IPS-20b (cell line): ENCODE measurements around the gene PPP6R1.
"Not testable (repeated sequence)": the region's sequence is repeated elsewhere in the genome, so short reads cannot be mapped to it uniquely, and the experiment has no call there.

Experiments used
- H3K27ac ChIP-seq: one replicate; pipeline ENCODE4 v1.5.1; 2013; ENCODE audit warnings: low read length
- H3K27me3 ChIP-seq: 2 replicates; pipeline ENCODE4 v1.6.1; 2013; ENCODE audit warnings: mild to moderate bottlenecking, low read length, inconsistent platforms; ENCODE audit not compliant: insufficient read depth
- H3K36me3 ChIP-seq: 2 replicates; pipeline ENCODE4 v1.6.1; 2013; ENCODE audit warnings: low read depth, mild to moderate bottlenecking, inconsistent platforms, low read length, moderate library complexity; ENCODE audit not compliant: insufficient read depth
- H3K4me1 ChIP-seq: 2 replicates; pipeline ENCODE4 v1.6.1; 2013; ENCODE audit warnings: mild to moderate bottlenecking, control low read depth, inconsistent platforms, low read length, moderate library complexity; ENCODE audit not compliant: insufficient read depth
- H3K4me3 ChIP-seq: 2 replicates; pipeline ENCODE4 v1.5.1; 2013; ENCODE audit warnings: mild to moderate bottlenecking, low read length, inconsistent platforms
- H3K9ac ChIP-seq: 2 replicates; pipeline ENCODE4 v1.6.1; 2013; ENCODE audit warnings: low read depth, mild to moderate bottlenecking, inconsistent platforms, low read length, moderate library complexity
- H3K9me3 ChIP-seq: 2 replicates; pipeline ENCODE4 v1.6.1; 2013; ENCODE audit warnings: mild to moderate bottlenecking, low read depth, low read length, inconsistent platforms; ENCODE audit not compliant: insufficient read depth

PPP6R1 gene

DNA sequence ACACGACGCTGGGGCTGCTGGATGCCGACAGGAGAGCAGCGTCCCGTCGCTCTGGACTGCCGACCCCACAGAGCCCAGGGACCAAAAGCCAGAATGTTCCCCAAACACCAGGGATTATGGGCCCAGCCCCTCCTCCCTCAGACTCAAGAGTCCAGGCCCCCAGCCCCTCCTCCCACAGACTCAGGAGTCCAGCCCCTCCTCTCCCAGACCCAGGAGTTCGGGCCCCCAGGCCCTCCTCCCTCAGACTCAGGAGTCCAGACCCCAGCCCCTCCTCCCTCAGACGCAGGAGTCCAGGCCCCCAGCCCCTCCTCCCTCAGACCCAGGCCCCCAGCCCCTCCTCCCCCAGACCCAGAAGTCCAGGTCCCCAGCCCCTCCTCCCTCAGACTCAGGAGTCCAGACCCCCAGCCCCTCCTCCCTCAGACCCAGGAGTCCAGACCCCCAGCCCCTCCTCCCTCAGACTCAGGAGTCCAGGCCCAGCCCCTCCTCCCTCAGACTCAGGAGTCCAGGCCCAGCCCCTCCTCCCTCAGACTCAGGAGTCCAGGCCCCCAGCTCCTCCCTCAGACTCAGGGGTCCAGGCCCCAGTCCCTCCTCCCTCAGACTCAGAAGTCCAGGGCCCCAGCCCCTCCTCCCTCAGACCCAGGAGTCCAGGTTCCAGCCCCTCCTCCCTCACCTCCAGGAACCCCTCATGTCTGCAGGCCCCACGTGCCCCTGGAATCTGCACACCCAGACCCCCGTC, 34.0 kb downstream of the PPP6R1 start:
- H3K27ac ChIP-seq, H3K36me3 ChIP-seq, H3K9ac ChIP-seq, H3K9me3 ChIP-seq, H3K27me3 ChIP-seq, H3K4me3 ChIP-seq, H3K4me1 ChIP-seq: not testable (repeated sequence)

DNA sequence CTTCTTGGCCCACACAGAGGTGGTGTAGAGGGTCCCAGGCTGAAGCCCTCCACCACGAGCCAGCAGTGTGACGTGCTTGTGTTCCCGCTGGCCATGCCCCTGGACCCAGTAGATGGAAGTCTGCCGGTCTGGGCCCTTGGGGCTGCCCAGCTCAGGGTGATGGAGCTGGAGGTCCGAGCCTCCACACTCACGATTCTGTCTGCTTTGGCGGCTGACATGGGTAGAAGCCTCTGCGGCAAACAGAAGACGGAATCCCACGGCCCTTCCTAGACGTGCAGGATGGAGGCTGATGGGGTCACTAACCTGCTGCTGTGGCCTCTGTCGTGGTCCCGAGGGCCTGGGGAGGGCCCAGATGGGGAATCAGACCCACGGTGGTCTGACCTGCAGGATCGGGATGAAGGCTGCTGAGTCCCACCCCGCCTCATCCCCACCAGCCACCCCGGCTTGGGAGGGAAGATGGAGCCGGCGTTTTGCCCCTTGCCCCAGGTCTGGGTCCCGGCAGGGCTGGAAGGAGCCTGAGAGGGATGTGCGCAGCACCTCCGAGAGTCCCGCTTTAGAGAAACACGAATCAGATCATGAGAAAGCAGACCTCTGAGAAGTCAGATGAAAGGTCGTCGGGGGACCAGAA, 34.7 kb downstream of the PPP6R1 start:
- Histone ChIP-seq H3K9me3 (no peaks in the 10 kb centered on the region), H3K4me1 (no peaks in the 10 kb centered on the region), H3K36me3 (no peaks in the 10 kb centered on the region; the same call in 1 of the 2 replicates), H3K27me3 (no peaks in the 10 kb centered on the region), H3K9ac (no peak overlapping the region), H3K4me3 (no peak overlapping the region), H3K27ac (no peak overlapping the region)

GRCh38 chr19:55223291-55224037, 35.4 kb downstream of the PPP6R1 start:
- H3K27ac ChIP-seq: no peak overlapping the region
- no peaks in the 10 kb centered on the region for H3K4me1 ChIP-seq
- no peak overlapping the region for H3K4me3 ChIP-seq
- H3K9ac ChIP-seq: no peak overlapping the region
- no peaks in the 10 kb centered on the region for H3K27me3 ChIP-seq
- H3K9me3 ChIP-seq: no peaks in the 10 kb centered on the region
- no peaks in the 10 kb centered on the region; the same call in 1 of the 2 replicates for H3K36me3 ChIP-seq

- no peaks in the 10 kb centered on the region for H3K9me3 ChIP-seq
- H3K27ac ChIP-seq: no peak overlapping the region
- H3K9ac ChIP-seq: no peak overlapping the region
- H3K27me3 ChIP-seq: no peaks in the 10 kb centered on the region
- H3K4me1 ChIP-seq: no peaks in the 10 kb centered on the region
- no peak overlapping the region for H3K4me3 ChIP-seq
- H3K36me3 ChIP-seq: no peaks in the 10 kb centered on the region
Measured at GRCh38 chr19:55220525-55220924, 38.3 kb downstream of the PPP6R1 start.

DNA sequence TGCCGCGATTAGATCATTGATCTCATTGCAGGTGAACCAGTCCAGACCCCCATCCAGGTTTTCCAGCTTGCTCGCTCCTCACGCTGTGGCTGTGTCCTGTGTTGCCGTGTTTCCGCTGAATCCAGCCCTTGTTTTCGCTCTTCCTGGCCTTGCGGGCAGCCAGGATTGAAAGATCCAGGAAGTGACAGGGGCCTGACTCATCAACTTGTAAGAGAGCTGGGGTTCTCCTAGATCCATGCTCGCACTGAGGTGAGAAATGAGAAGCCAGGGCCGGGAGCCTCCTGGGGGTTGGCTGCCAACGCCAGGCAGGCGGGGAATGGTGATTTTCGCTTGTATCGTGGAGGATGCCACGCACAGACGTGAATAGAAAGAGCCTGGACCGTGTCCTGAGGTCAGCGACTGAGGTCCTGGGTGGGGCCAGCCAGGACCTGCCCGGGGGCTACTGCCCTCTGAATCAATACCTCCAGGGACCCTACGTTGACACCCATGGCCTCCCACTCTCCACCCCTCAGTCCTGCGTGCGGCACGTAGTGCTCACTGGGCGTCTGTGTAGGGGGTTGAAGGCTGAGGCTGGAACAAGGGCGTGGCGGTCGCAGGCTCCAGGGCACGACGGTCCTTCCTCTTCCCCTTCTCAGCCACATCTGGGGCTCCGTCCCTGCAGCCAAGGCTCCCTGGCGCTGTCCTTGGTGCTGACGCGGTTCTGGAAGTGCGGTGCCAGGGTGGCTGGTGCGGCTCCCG, 42.2 kb downstream of the PPP6R1 start:
- Histone ChIP-seq H3K4me3 (peak overlapping the region; percentile 76), H3K27ac (no peak overlapping the region), H3K9ac (peak overlapping the region; percentile 60; the same call in 1 of the 2 replicates), H3K9me3 (no peaks in the 10 kb centered on the region), H3K36me3 (no peaks in the 10 kb centered on the region), H3K27me3 (no peaks in the 10 kb centered on the region), H3K4me1 (no peaks in the 10 kb centered on the region)

DNA sequence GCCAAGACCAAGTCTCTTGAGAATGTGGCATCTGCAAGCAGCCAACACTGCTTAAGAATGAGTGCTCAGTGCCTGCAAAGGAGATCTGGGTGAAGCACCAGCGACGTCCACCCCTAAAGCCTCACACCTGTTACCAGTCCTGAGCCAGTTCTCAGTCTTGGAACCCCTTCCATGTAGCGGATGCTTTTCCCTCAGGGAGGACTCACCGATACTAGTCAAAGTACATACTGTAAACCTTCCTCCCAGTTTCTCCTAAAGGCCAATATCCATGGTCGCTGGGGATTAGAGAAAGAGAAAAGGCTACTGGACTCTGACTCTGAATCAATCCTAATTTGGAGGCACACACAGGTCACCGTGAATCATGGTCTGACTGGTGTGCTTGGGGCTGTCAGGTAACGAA, 45.3 kb downstream of the PPP6R1 start:
- Histone ChIP-seq H3K9ac (no peak overlapping the region), H3K9me3 (no peaks in the 10 kb centered on the region), H3K4me1 (no peaks in the 10 kb centered on the region), H3K27ac (no peak overlapping the region), H3K27me3 (no peaks in the 10 kb centered on the region), H3K36me3 (no peaks in the 10 kb centered on the region), H3K4me3 (no peak overlapping the region)

- Histone ChIP-seq H3K9ac (no peak overlapping the region), H3K27me3 (no peaks in the 10 kb centered on the region), H3K36me3 (no peaks in the 10 kb centered on the region)
Measured at GRCh38 chr19:55212447-55212846, 46.4 kb downstream of the PPP6R1 start.

GRCh38 chr19:55209693-55210472, 48.9 kb downstream of the PPP6R1 start:
- no peaks in the 10 kb centered on the region for H3K4me1 ChIP-seq
- no peaks in the 10 kb centered on the region; the same call in 1 of the 2 replicates for H3K27me3 ChIP-seq
- H3K36me3 ChIP-seq: no peaks in the 10 kb centered on the region
- no peak overlapping the region for H3K27ac ChIP-seq
- no peaks in the 10 kb centered on the region for H3K9me3 ChIP-seq
- H3K4me3 ChIP-seq: no peak overlapping the region
- no peak overlapping the region for H3K9ac ChIP-seq

More at GRCh38 chr19:55212447-55212846, 46.4 kb downstream of the PPP6R1 start:
- Histone ChIP-seq H3K4me1 (no peaks in the 10 kb centered on the region), H3K4me3 (no peak overlapping the region), H3K9me3 (no peaks in the 10 kb centered on the region), H3K27ac (no peak overlapping the region)

GRCh38 chr19:55208880-55209692, 49.7 kb downstream of the PPP6R1 start, which contains the start of gene PTPRH:
TSS of gene PTPRH (minus strand) at chr19:55209501. CDS start at chr19:55209433, 68 bp downstream.
- no peaks in the 10 kb centered on the region for H3K9me3 ChIP-seq
- H3K27me3 ChIP-seq: no peaks in the 10 kb centered on the region; the same call in 1 of the 2 replicates
- no peak within 1 kb of the TSS for H3K4me3 ChIP-seq
- H3K27ac ChIP-seq: no peak within 1 kb of the TSS
- no peaks in the 10 kb centered on the region for H3K36me3 ChIP-seq
- no peaks in the 10 kb centered on the region for H3K4me1 ChIP-seq
- no peak within 1 kb of the TSS for H3K9ac ChIP-seq

- no peak overlapping the region for H3K9ac ChIP-seq
- H3K27me3 ChIP-seq: no peaks in the 10 kb centered on the region; the same call in 1 of the 2 replicates
- H3K27ac ChIP-seq: no peak overlapping the region
- H3K4me1 ChIP-seq: no peaks in the 10 kb centered on the region
- no peak overlapping the region for H3K4me3 ChIP-seq
- H3K9me3 ChIP-seq: no peaks in the 10 kb centered on the region
- no peaks in the 10 kb centered on the region for H3K36me3 ChIP-seq
Measured at GRCh38 chr19:55206664-55207500, 51.9 kb downstream of the PPP6R1 start.
